GM23338 (cell line): ENCODE measurements around the gene ZCCHC4. TPM values are rescaled to one million over a fixed set of nuclear protein-coding genes. Genes with fewer than 3 reads are reported as not detected.

Experiments used
- ATAC-seq: fragments of 200-7000 bp; cut with Tn5 transposase; 3 replicates; pipeline ENCODE4 v1.9.1; 2020
- DNase-seq: peaks from one replicate; pipeline ENCODE4 v3.0.0-alpha.2; 2015; ENCODE audit warnings: low spot score
- H2AFZ ChIP-seq: fragments of 200-600 bp; sonication (generic); 2 replicates; pipeline ENCODE4 v1.8.0; 2016; ENCODE audit warnings: antibody characterized with exemption, mild to moderate bottlenecking, moderate library complexity
- H3F3A ChIP-seq: fragments of 200-600 bp; sonication (generic); replicated peaks from 2 replicates; pipeline ENCODE4 v1.8.0; 2017; ENCODE audit warnings: antibody characterized with exemption, mixed run types, low read depth
- H3K27ac ChIP-seq: fragments of 200-600 bp; sonication (generic); 2 replicates; pipeline ENCODE4 v1.6.1; 2016; ENCODE audit warnings: low read depth
- H3K27me3 ChIP-seq: fragments of 200-600 bp; sonication (generic); 2 replicates; pipeline ENCODE4 v1.8.0; 2016; ENCODE audit warnings: mild to moderate bottlenecking, mixed run types, moderate library complexity; ENCODE audit not compliant: insufficient read depth
- H3K36me3 ChIP-seq: fragments of 200-600 bp; sonication (generic); 2 replicates; pipeline ENCODE4 v1.8.0; 2016; ENCODE audit warnings: mild to moderate bottlenecking; ENCODE audit not compliant: insufficient read depth
- H3K4me1 ChIP-seq: fragments of 200-600 bp; sonication (generic); 2 replicates; pipeline ENCODE4 v1.8.0; 2016; ENCODE audit warnings: mild to moderate bottlenecking, moderate library complexity; ENCODE audit not compliant: insufficient read depth
- H3K4me2 ChIP-seq: fragments of 200-600 bp; sonication (generic); 2 replicates; pipeline ENCODE4 v1.7.1; 2017; ENCODE audit warnings: mixed run types
- H3K4me3 ChIP-seq: fragments of 200-600 bp; sonication (generic); 2 replicates; pipeline ENCODE4 v1.6.1; 2016; ENCODE audit warnings: mixed run types
- H3K79me2 ChIP-seq: fragments of 200-600 bp; sonication (generic); replicated peaks from 2 replicates; pipeline ENCODE4 v1.8.0; 2017; ENCODE audit warnings: mild to moderate bottlenecking; ENCODE audit not compliant: insufficient read depth
- H3K9me2 ChIP-seq: fragments of 200-600 bp; sonication (generic); 2 replicates; pipeline ENCODE4 v1.8.0; 2017; ENCODE audit not compliant: insufficient read depth
- H4K20me1 ChIP-seq: fragments of 200-600 bp; sonication (generic); replicated peaks from 2 replicates; pipeline ENCODE4 v1.8.0; 2017; ENCODE audit warnings: mild to moderate bottlenecking; ENCODE audit not compliant: insufficient read depth
- H3K27ac Mint-ChIP-seq: 2 replicates; pipeline ENCODE4 v1.8.0; 2020; ENCODE audit warnings: inconsistent platforms, mild to moderate bottlenecking, moderate library complexity, mixed read lengths
- H3K27me3 Mint-ChIP-seq: 3 replicates; pipeline ENCODE4 v1.8.0; 2022; ENCODE audit warnings: low read depth, mild to moderate bottlenecking, moderate library complexity, mixed read lengths, inconsistent platforms; ENCODE audit not compliant: insufficient read depth, poor library complexity
- H3K36me3 Mint-ChIP-seq: 3 replicates; pipeline ENCODE4 v1.8.0; 2021; ENCODE audit warnings: low read depth, mild to moderate bottlenecking, inconsistent platforms, moderate library complexity, mixed read lengths
- H3K4me1 Mint-ChIP-seq: 3 replicates; pipeline ENCODE4 v1.8.0; 2020; ENCODE audit warnings: mild to moderate bottlenecking, inconsistent platforms, mixed read lengths
- H3K4me3 Mint-ChIP-seq: 3 replicates; pipeline ENCODE4 v1.8.0; 2021; ENCODE audit warnings: moderate library complexity, mild to moderate bottlenecking, inconsistent platforms, mixed read lengths
- H3K9me3 Mint-ChIP-seq: 3 replicates; pipeline ENCODE4 v1.8.0; 2020; ENCODE audit warnings: moderate library complexity, mild to moderate bottlenecking, inconsistent platforms, mixed read lengths
- CTCF ChIP-seq, 2 experiments: fragments of 200-600 bp in 1 of 2; sonication (generic) in 1 of 2; conservative IDR thresholded peaks; 2 replicates each; pipeline versions ENCODE4 v1.5.1 to v1.6.1; 2016 to 2017; ENCODE audit warnings: antibody characterized with exemption in 2 of 2, low read depth in 2 of 2, mild to moderate bottlenecking in 2 of 2, moderate library complexity in 1 of 2
- ETS1 ChIP-seq: IDR thresholded peaks from 2 replicates; pipeline ENCODE4 v1.6.1; 2016; ENCODE audit warnings: antibody characterized with exemption
- EZH2 ChIP-seq: fragments of 200-600 bp; sonication (generic); IDR thresholded peaks from one replicate; pipeline ENCODE4 v1.8.0; 2017; ENCODE audit warnings: antibody characterized with exemption, mild to moderate bottlenecking, low read depth; ENCODE audit not compliant: unreplicated experiment
- EZH2phosphoT487 ChIP-seq: fragments of 200-600 bp; sonication (generic); IDR thresholded peaks from one replicate; pipeline ENCODE4 v1.8.1; 2018; ENCODE audit warnings: antibody characterized with exemption; ENCODE audit not compliant: unreplicated experiment
- JUNB ChIP-seq: IDR thresholded peaks from one replicate; pipeline ENCODE4 v1.6.1; 2016; ENCODE audit warnings: antibody characterized with exemption; ENCODE audit not compliant: unreplicated experiment
- NANOG ChIP-seq: IDR thresholded peaks from 2 replicates; pipeline ENCODE4 v1.6.1; 2016; ENCODE audit warnings: antibody characterized with exemption, borderline replicate concordance
- POLR2AphosphoS5 ChIP-seq: IDR thresholded peaks from 2 replicates; pipeline ENCODE4 v1.6.1; 2016; ENCODE audit warnings: antibody characterized with exemption, low read depth
- REST ChIP-seq: IDR thresholded peaks from one replicate; pipeline ENCODE4 v1.6.1; 2018; ENCODE audit warnings: antibody characterized with exemption; ENCODE audit not compliant: unreplicated experiment
- STAT1 ChIP-seq: IDR thresholded peaks from one replicate; pipeline ENCODE4 v1.6.1; 2016; ENCODE audit warnings: antibody characterized with exemption; ENCODE audit not compliant: unreplicated experiment
- ZNF114 ChIP-seq: fragments of 250-450 bp; sonication (Bioruptor Pico); IDR thresholded peaks from 2 replicates; pipeline ENCODE4 v1.5.0; 2020; ENCODE audit warnings: mild to moderate bottlenecking, moderate library complexity
- ZNF331 ChIP-seq: fragments of 250-450 bp; sonication (Bioruptor Pico); IDR thresholded peaks from 2 replicates; pipeline ENCODE4 v1.5.0; 2020; ENCODE audit warnings: low read depth, mild to moderate bottlenecking, moderate library complexity
- polyA plus RNA-seq: library from polyadenylated mRNA; unstranded; fragments of >200 nt; fragmentation: Nextera tagmentation; extraction: Ambion mirVana; gene quantifications from 2 replicates; pipeline ENCODE4 v1.2.1, GENCODE V29; 2016
- total RNA-seq: library from RNA; depleted of rRNA; stranded (reverse); fragments of >200 nt; shearing (Covaris generic); gene quantifications from 2 replicates; pipeline ENCODE4 v1.2.3, GENCODE V29; 2014

Gene ZCCHC4
- total and polyA plus RNA-seq, 2 experiments from 2014 or later: 11.3 to 17.9 TPM

- H3K4me1 Mint-ChIP-seq: peaks cover 8% of the 10 kb centered on the region; the same call in 2 of the 3 replicates
- TF ChIP-seq ZNF331: no peak
- no peak for TF ChIP-seq REST
- no peak for DNase-seq
- H3K27me3 Mint-ChIP-seq: no peaks in the 10 kb centered on the region
- no peak overlapping the region for H2AFZ ChIP-seq
- H4K20me1 ChIP-seq: no peaks in the 10 kb centered on the region
- no peaks in the 10 kb centered on the region for H3K9me2 ChIP-seq
- H3K4me2 ChIP-seq: no peak overlapping the region
- H3K36me3 Mint-ChIP-seq: no peaks in the 10 kb centered on the region
- no peak overlapping the region for H3K4me3 Mint-ChIP-seq
- no peak for ATAC-seq
- no peaks in the 10 kb centered on the region for H3K79me2 ChIP-seq
- H3K4me3 ChIP-seq: no peak overlapping the region
- H3K27ac Mint-ChIP-seq: no peak overlapping the region
- H3K27ac ChIP-seq: no peak overlapping the region
- H3K4me1 ChIP-seq: peaks cover 13% of the 10 kb centered on the region
- no peaks in the 10 kb centered on the region for H3K27me3 ChIP-seq
- H3K36me3 ChIP-seq: no peaks in the 10 kb centered on the region
- no peaks in the 10 kb centered on the region for H3K9me3 Mint-ChIP-seq
- H3F3A ChIP-seq: no peaks in the 10 kb centered on the region
Measured at GRCh38 chr4:25367877-25368276, 55.3 kb downstream of the ZCCHC4 start.

GRCh38 chr4:25368315-25368714 is 55.7 kb downstream of the ZCCHC4 start:
- Mint-ChIP-seq H3K4me3 (no peak overlapping the region), H3K9me3 (no peaks in the 10 kb centered on the region), H3K4me1 (peaks cover 8% of the 10 kb centered on the region; the same call in 2 of the 3 replicates), H3K27me3 (no peaks in the 10 kb centered on the region), H3K36me3 (no peaks in the 10 kb centered on the region), H3K27ac (no peak overlapping the region)
- H3K36me3 ChIP-seq: no peaks in the 10 kb centered on the region
- no peaks in the 10 kb centered on the region for H3F3A ChIP-seq
- H3K27me3 ChIP-seq: no peaks in the 10 kb centered on the region
- H4K20me1 ChIP-seq: no peaks in the 10 kb centered on the region
- H3K79me2 ChIP-seq: no peaks in the 10 kb centered on the region
- no peak overlapping the region for H2AFZ ChIP-seq
- ATAC-seq (no peak), DNase-seq (no peak)
- H3K4me3 ChIP-seq: no peak overlapping the region
- no peak for TF ChIP-seq ZNF114 (CRISPR knock-in tag)
- TF ChIP-seq JUNB: no peak
- TF ChIP-seq ETS1: no peak
- TF ChIP-seq CTCF (conservative IDR thresholded peaks at IDR 0.05; ENCODE audit: low read depth in 2 of 2): no peak
- TF ChIP-seq REST: no peak
- TF ChIP-seq POLR2AphosphoS5: no peak
- TF ChIP-seq NANOG: no peak
- TF ChIP-seq STAT1: no peak
- no peak for TF ChIP-seq EZH2
- no peak for TF ChIP-seq EZH2phosphoT487
- peaks cover 13% of the 10 kb centered on the region for H3K4me1 ChIP-seq
- H3K9me2 ChIP-seq: no peaks in the 10 kb centered on the region
- no peak overlapping the region for H3K4me2 ChIP-seq
- H3K27ac ChIP-seq: no peak overlapping the region
